HG03139 (cell line): ENCODE measurements around the gene ZNF385C.

Source experiments
- ATAC-seq: cut with Tn5 transposase; IDR thresholded peaks from one replicate; pipeline ENCODE4 v1.9.1; 2021; ENCODE audit not compliant: unreplicated experiment

Gene ZNF385C

DNA sequence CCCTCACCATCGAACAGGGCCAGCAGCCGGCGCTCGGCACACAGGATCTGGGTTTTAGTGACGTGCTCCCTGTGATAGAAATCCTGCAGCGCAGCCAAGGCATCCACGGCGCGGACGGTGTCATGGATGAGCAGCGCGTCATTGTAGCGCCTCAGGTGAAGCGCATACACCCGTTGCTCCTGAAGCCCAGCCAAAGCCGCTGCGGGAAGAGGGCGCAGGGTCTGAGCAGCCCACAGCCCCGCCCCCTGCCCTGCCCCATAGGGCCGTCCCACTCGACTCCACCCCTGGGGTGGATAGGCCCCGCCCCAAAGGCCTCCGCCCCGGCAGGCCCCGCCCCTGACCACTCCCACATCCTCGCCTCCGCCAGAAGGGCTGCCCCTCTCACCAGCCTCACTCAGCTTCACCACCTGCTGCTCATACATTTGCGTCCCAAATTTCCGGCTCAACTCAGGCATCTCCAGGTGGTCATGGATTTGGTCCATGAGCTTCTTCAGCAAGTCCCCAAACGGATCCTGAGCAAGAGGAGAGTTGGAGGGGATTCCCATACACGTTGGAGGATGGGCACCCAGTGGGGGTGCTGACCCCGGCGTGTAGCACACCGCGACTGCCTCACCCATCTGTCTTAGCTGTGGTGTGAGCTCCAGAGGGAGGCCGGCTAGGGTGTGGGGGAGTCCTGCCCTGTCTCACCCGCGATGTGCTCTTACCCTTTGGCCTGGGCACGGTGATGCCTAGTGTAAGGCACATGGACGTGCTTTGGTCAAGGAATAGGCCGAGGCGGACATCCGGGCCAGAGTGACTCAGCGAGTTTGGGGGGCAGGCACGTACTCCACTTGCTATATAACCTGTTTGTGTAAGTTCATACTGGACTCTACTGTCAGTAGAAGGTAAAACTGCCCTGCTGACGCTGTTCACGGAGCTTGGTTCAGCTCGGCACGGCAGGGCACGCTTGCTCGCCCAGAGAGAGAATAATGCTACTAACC is 9.6 kb upstream of the ZNF385C start:
- peak; percentile 66 for ATAC-seq

DNA sequence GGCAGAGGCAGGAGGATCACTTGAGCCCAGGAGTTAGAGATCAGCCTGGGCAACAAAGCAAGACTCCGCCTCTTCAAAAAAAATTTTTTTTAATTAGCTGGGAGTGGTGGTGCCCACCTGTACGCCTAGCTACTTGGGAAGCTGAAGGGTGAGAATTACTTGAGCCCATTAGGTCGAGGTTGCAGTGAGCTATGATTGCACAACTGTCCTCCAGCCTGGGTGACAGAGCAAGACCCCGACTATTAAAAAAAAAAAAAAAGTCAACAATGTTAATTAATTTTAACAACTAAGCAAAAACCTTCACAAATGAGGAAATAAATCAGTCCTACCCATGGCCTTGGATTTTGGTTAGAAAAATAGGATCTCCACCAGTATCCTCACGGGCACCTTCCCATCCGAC is 8.9 kb upstream of the ZNF385C start:
- ATAC-seq, result no peak

DNA sequence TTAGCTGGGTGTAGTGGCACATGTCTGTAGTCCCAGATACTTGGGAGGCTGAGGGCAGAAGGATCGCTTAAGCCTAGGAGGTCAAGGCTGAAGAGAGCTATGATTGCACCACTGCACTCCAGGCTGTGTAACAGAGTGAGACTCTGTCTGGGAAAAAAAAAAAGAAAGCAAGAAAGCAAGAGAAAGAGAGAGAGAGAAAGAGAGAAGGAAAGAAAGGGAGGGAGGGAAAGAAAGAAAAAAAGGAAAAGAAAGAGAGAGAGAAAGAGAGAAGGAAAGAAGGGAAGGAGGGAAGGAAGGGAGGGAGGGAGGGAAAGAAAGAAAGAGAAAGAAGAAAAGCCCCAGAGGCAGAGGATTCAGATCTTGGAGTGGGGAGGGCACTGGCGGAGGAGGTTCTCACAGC is 7.7 kb upstream of the ZNF385C start:
- no peak for ATAC-seq

DNA sequence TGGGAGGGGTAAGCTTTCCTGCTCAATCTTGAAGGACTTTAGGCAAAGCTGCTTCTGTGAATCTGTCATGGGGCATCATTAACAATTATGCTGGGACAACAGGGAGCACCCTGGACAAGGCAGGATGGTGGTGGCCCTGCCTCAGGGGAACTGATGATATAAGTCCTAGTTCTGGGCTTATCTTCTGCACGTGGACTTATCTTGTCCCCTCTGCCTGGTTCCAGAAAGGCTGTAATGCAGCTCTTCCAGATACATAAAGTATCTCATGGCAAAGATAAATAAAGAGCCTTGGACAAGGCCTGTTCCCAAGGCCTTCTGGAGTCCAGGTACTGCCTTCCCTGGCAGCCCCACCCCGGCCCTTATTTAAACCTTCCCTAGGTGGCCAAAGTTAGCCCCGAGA is 6.0 kb upstream of the ZNF385C start:
- no peak for ATAC-seq

DNA sequence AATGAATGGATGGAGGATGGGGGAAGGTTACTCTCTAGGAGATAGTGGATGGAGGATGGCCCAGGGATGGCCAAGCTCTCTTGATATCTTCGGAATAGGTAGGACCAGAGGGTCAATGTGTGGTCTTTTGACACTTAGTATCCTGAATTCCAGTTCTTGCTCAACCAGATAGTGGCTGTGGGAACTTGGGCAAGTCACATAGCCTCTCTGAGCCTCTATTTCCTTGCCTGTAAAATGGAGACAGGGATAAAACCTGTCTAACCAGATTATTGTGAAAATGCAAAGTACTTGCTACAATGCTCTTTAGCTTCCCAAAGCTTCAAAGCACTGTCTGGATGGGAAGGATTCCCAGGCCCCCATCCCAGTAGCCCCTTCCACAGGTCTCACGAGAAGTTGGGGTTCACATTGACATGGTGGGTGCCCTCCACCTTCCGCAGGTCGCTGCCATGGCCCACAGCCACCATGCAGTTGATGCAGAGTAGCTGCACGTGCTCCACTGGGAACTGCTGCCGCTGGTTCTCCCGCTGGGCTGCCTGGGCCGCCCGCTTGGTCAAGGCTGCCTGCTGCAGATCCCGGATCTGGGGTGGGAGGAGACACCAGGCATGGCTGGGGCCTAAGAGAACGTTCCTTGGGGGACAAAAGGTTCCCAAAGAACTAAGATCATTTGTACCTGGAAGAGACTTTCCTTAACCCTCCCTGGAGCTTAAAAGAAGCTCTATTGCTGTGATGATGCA is 5.1 kb upstream of the ZNF385C start:
- ATAC-seq, result no peak

DNA sequence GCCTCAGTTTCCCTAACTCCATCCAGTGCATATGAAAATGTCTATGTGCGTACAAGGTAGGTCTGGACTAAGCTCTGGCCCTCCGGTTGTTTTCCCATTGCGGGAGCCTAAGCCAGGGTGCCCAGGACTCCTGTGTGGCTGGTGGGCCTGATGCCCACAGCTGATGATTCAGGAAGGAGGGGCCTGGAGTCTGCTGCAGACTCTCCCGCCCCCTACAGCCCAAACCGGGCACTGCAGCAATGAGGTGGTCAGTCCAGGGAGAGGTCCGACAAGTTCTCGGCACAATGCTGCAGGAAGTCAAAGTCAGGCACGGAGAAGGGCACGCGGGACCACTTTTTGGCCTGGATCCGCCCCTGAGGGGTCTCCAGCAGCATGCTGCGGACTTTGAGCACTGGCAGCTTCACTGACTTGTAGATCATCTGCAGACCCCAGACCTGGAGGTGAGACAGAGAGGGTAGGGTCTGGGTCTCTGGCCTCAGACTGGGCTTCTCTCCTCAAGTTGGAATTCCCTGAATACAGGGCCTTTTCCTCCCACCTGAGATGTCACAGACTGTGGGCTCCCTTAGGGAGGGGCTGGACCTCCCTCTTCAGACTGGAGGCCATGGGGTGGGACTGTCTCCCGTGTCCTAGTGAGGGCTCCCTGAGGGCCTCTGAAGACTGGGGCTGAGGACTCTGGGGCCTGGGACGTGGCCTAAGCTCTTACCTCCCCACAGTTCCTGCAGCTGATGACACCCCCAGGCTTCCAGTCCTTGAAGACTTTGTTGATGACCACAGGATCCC is 3.4 kb upstream of the ZNF385C start:
- no peak for ATAC-seq

DNA sequence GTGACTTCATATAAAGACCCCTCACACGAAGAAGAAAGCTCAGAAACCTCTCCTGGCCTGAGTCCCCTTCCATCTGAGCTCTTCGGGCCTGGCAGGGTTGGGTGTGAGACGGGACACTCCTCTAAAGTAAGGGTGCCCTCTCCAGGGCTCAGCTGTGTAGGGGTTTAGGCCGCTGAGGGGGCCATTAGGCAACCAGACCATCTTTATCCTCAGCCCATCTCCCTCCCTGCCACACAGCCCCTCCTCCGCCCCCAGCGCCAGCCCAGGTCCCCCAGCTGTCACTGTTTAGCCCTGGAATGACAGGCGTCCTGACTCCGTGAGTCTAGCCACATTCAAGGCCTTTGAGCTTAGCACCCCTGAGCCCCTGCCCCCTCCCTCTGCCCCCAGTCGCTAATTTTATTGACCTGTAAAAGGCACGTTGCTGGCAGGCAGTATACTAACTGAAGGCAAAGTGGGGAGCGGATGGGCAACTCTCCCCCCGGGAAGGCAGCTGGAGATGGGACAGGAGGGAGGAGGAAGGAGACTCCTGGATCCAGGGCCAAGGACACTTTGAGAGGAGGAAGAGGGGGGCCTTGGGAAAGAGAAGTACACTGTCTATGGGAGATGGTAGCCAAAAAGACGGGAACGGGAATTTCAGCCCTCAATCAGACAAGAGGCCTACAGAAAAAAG is 592 bp upstream of the ZNF385C start:
- no peak for ATAC-seq

DNA sequence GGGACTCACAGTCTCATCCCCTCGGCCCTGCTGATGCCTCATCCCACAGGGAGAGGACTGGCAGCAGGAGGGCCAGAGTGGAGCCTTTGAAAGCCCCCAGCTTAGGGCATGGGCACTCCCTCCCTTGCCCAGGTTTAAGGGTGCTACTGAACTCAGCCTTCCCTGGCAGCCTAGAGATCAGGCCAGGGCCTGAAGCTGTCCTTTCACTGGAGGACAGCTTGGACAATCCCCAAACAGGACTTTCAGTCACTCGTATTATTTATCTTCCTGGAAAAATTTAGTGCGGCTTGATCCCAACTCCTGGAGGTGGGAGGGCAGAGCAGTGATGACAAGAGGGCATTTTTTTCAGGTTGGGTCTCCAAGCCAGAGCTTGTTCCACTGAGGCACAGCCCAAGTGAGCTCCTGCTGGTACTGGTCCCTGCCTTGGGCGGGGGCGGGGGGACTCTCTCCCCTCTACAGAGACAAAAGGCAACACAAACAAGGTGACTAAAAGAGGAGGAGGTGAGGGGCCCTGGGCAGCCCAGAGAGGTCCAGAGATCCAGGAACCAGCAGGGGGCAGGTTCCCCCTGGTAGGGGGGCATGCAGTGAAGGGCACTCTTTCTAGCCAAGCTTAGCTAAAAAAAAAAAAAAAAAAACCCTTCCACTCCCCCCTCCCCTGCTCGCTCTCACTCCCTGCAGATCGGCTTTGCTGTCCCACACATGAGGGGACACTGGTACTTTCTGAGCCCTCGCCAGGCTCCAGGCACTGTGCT is 1.7 kb downstream of the ZNF385C start:
- ATAC-seq, result no peak

DNA sequence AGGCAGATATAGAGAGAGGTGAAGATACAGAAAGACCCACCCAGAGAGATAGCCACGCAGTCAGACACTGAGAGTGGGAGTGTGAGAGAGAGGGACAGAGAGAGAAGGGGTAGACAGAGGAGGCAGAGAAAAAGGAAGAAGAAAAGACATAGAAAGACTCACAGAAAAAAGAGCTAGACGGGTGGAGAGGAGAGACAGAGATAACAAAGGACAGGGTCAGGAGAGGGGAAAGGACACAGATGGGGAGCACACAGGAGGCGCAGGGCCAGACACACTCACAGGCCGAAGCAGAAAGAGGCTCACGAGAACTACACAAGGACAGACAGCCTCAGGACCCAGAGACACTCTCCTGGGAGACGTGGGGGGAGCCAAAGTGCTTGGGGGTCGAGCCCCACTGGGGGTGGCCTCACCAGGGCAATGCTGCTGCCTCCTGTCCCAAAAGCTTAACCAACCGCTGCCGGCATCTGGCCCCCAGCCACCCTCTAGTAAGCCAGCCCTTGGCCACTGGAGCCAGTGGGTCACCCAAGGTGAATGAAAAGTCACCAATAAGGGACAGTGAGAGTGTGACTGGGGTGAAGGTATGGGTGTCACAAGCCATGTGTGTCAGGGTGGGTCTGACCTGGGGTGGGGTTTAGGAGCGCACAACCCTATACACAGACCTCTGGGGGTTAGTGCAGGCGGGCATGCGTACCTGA is 3.8 kb downstream of the ZNF385C start:
- no peak for ATAC-seq

DNA sequence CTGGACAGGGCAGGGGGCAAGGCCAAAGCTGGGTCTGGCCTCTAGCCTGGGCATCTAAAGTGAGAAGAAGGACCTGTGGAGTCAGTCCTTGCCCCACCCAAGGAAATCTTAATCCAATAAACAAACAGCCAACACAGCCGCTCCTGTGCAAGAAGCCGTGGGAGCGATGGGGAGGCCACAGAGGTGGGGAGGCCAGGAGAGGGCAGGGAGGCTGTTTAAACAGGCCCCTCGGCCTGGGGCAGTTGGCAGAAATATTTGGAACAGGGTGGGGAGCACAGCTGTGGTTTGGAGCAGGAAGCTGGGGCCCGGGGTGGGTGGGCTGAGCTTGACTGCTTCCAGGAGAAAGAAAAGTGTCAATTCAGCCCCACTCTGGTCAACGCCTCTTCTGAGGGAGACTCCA is 5.3 kb downstream of the ZNF385C start:
- no peak for ATAC-seq

DNA sequence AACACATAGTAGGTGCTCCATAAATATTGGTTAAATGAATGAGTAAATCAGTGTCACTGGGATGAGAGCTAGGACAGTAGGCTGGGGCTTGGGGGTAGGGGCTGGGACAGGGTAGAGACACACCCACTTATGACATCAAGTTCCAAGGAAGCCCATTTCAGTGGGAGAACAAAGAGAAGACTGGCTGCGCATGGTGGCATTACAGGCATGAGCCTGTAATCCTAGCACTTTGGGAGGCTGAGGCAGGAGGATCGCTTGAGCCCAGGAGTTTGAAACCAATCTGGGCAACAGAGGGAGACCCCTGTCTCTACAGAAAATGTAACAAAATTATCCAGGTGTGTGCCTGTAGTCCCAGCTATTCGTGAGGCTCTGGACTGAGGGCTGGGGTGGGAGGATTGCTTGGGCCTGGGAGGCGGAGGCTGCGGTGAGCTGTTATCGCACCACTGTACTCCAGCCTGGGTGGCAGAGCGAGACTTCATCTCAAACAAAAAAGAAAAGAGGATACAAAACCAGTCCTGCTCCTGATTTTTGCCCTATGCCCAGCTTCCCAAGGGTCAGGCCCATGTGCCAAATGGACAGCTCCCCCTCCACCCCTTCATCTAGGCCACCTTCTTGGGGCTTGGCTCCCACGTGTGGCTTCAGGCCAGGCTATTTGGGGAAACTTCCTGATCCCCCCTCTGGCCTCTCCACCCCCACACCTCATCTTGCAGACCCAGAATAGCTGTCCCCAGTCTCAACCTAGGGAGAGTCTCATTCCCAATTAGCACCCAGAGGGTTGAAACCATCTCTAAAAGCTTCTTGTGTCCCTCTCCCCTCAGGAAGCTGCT is 7.1 kb downstream of the ZNF385C start:
- ATAC-seq, result no peak

DNA sequence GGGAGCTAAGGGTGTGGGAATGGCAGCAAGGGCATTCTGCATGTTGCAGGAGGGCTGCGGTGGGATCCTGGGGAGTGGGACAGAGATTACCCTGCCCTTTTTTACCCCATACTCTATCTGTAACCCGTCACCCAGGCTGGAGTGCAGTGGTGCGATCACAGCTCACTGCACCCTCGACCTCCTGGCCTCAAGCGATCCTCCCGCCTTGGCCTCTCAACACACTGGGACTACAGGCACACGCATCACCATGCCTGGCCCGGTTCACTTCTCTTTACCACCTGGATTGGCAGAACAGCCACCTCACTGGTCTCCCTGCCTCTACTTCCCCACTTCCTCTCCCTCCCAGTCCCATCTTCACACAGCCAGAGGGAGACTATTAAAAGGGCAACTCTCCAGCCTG is 9.5 kb downstream of the ZNF385C start:
- ATAC-seq, result no peak

DNA sequence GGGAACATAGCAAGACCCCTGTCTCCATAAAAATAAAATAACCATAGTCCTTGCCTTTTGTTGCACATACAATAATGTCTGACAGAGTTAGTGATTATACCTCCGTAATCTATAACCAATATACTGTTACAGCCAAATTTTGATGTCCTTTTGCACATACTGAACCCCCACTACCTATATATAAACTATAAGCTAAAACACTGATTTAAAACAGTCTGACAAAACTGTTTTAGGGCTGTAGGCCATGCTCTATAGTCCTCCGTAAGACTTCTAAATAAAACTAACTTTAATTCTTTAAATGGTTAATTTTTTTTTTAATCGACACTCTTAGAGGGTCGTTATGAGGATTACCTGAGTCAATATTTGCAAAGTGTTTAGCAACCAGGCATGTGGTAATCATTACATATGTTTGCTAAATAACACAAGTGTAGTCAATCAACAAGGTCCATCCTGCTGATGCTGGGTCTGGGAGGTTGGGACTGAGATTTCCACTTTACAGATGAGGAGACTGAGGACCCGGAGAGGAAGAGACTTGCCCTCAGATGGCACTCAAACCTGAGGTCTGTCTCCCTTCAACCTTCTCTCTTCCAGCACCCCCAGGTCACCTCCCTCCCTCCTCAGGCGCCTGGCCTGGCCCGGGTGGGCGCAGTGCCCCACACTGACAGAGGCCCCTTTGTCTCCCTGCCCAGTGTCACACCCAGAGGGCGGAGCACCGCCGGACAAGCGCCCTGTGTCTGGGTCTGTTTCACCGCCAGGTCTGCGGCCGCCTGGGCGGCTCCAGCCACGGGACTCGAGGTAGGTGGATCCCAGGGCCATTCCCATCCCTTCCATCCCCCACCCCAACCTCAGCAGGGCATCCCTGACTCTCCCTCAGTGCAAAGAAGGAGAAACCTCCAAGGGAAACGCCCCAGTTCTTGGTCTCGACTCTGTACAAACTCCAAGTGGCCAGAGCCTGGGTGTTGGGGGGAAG is 10.3 kb downstream of the ZNF385C start:
- no peak for ATAC-seq

DNA sequence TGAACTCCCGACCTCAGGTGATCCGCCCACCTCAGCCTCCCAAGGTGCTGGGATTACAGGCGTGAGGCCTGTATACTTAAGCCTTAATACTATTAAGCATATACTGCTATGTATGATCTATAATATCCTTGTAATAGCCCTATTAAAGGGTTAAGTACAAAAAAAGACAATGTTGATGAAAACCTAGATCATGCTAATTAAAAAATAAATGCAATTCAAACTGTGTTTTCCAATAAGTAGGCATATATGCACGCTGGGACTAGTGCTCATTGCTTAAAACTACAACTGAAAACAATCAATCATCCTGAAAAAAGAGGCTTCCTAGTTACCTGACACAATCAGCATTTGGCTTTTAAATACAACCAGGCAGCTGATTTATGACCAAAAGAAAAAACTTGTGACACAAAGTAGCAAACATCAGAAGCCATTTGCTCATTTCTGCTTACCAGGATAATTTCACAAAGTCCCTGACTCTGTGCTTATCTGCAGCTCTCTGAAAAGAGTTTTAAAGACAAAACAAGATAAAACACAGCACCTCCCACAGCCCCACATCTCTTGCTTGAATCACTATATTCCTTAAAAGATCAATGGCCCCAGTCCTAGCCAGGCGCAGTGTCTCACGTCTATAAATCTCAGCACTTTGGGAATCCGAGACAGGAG is 11.1 kb downstream of the ZNF385C start:
- no peak for ATAC-seq

DNA sequence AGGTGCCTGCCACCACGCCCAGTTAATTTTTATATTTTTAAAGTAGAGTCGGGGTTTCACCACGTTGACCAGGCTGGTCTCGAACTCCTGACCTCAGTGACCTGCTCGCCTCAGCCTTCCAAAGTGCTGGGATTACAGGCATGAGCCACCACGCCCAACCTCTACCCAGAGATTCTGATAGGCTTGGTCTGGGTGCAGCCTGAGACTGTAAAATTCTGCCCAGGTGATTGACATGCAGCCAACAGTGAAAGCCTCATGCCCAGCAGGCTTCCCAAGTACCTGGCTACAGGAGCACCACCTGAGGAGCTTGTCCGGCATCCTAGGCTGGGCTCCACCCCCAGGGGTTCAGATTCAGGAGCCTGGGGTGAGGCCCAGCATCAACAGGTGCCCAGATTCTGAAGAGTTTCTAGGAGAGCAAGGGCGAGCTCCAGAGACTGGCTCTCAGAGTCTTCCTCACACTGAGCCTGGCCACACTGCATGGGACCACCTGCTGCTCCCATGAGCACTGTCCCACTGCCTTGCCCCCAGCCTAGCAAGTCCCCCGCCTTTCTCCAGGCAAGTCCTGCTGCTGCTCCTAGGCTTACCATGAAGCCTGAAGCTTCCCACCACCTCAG is 16.6 kb downstream of the ZNF385C start:
- ATAC-seq, result no peak

DNA sequence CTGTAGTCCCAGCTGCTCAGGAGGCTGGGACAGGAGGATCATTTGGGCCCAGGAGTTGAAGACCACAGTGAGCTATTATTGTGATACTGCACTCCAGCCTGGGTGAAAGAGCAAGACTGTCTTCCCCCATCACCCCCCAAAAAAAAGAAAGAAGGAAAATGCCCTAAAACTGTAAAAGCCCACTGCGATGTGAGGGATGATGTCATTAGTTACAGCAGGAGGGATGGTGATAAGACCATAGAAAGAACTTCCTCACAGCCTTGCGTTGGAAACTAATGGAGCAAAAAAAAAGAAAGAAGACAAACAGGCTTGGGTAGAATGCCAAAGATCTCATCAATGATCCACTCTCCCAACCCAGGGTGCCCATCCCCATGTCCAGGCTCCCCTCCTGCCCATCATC is 18.7 kb downstream of the ZNF385C start:
- ATAC-seq, result no peak
